HEK293 (cell line): ENCODE data around the gene HIF1A.

ENCODE experiments used
- BCL6B ChIP-seq: fragments of 450-650 bp; formaldehyde crosslinking; IDR thresholded peaks from 2 replicates; pipeline ENCODE4 v1.5.1; 2017; ENCODE audit warnings: missing biosample characterization, missing genetic modification characterization
- CTCF ChIP-seq: fragments of 450-650 bp; formaldehyde crosslinking; IDR thresholded peaks from 2 replicates; pipeline ENCODE4 v1.5.1; 2016; ENCODE audit warnings: missing biosample characterization, missing genetic modification characterization
- REST ChIP-seq: fragments of 450-650 bp; formaldehyde crosslinking; IDR thresholded peaks from 2 replicates; pipeline ENCODE4 v1.5.1; 2016; ENCODE audit warnings: missing biosample characterization, missing genetic modification characterization
- ZBTB7A ChIP-seq: fragments of 450-650 bp; formaldehyde crosslinking; IDR thresholded peaks from 2 replicates; pipeline ENCODE4 v1.5.1; 2016; ENCODE audit warnings: low read depth, missing biosample characterization, missing genetic modification characterization
- ZNF221 ChIP-seq: fragments of 450-650 bp; formaldehyde crosslinking; IDR thresholded peaks from 2 replicates; pipeline ENCODE4 v1.5.1; 2017; ENCODE audit warnings: missing biosample characterization, missing genetic modification characterization, borderline replicate concordance
- ZNF639 ChIP-seq: fragments of 450-650 bp; formaldehyde crosslinking; IDR thresholded peaks from 2 replicates; pipeline ENCODE4 v1.5.1; 2016; ENCODE audit warnings: missing biosample characterization, missing genetic modification characterization

GRCh38 chr14:61774861-61775260, 79.5 kb downstream of the HIF1A start:
- TF ChIP-seq ZNF639 (tag by site-specific recombination) (no peak), CTCF (tag by site-specific recombination) (no peak), ZNF221 (tag by site-specific recombination) (no peak), ZBTB7A (tag by site-specific recombination) (no peak), REST (tag by site-specific recombination) (no peak), BCL6B (tag by site-specific recombination) (no peak)
